GM12864 (cell line): ENCODE measurements around the gene MEF2C.

Experiments
- DNase-seq: peaks from one replicate; pipeline ENCODE4 v3.0.0-alpha.2; 2011; ENCODE audit warnings: low read depth
- H3K4me3 ChIP-seq: 2 replicates; pipeline ENCODE4 v1.5.1; 2011; ENCODE audit warnings: mild to moderate bottlenecking, low read depth, low read length, control low read depth
- TF ChIP-seq, protein P1 (sequence below): IDR thresholded peaks from 2 replicates; pipeline ENCODE4 v1.5.1; 2011; ENCODE audit warnings: low read depth, mild to moderate bottlenecking, moderate library complexity, low read length, control low read depth, inconsistent platforms; ENCODE audit errors: missing control alignments

Gene MEF2C

DNA sequence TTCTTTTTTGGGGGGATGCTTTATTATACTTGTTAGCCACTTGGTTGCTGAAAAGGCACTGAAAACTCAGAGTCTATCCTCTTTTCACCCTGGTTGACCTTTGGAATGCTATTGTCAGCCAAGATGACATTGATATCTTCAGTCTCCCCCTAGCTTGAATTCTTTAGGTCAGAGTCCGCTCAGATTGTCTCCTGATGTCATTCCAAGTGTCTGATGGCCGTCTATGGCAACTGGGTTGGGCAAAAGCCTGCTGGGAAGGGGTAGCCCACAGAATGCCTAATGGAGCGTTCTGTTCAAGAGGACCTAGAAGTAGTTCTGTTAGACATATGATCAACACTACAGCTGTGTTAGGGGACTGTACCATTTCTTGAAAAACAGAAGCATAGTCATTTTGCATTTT lies 9.7 kb upstream of the MEF2C start:
- no peak for DNase-seq
- TF ChIP-seq, protein P1, sequence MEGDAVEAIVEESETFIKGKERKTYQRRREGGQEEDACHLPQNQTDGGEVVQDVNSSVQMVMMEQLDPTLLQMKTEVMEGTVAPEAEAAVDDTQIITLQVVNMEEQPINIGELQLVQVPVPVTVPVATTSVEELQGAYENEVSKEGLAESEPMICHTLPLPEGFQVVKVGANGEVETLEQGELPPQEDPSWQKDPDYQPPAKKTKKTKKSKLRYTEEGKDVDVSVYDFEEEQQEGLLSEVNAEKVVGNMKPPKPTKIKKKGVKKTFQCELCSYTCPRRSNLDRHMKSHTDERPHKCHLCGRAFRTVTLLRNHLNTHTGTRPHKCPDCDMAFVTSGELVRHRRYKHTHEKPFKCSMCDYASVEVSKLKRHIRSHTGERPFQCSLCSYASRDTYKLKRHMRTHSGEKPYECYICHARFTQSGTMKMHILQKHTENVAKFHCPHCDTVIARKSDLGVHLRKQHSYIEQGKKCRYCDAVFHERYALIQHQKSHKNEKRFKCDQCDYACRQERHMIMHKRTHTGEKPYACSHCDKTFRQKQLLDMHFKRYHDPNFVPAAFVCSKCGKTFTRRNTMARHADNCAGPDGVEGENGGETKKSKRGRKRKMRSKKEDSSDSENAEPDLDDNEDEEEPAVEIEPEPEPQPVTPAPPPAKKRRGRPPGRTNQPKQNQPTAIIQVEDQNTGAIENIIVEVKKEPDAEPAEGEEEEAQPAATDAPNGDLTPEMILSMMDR = no peak
- H3K4me3 ChIP-seq = no peak overlapping the region

DNA sequence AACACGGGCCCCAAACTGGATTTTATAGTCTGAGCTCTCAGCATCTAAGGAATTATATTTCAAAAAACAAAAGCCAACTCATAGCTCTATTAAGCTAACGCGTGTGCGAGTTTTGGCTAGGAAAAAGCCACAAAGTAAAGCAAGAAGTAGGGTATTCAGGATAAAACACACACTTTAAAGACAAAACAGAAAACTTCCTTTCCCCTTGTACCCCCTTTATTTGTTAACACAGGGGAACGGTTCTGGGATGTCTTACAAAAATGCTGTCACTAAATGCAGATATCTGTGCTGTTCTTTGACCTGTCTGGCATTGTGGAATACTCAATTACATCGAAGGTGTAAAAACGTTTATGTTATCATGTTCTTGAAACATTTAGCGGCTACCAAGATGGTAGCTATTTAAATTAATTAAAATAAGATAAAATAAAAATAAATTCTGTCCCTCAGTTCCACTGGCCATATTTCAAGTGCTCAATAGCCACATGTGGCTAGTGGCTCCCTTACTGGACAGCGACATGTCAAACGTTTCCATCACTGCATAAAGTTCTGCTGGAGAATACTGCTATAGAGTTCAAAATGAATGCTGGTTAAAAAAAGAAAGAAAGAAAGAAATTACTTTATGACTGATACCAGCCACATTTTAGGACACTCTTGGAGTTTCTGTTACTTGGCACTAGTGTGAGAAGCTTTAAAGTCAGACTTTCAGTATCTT lies 7.2 kb upstream of the MEF2C start:
- H3K4me3 ChIP-seq = peak overlapping the region; percentile 65
- no peak for DNase-seq
- TF ChIP-seq, protein P1 = no peak

DNA sequence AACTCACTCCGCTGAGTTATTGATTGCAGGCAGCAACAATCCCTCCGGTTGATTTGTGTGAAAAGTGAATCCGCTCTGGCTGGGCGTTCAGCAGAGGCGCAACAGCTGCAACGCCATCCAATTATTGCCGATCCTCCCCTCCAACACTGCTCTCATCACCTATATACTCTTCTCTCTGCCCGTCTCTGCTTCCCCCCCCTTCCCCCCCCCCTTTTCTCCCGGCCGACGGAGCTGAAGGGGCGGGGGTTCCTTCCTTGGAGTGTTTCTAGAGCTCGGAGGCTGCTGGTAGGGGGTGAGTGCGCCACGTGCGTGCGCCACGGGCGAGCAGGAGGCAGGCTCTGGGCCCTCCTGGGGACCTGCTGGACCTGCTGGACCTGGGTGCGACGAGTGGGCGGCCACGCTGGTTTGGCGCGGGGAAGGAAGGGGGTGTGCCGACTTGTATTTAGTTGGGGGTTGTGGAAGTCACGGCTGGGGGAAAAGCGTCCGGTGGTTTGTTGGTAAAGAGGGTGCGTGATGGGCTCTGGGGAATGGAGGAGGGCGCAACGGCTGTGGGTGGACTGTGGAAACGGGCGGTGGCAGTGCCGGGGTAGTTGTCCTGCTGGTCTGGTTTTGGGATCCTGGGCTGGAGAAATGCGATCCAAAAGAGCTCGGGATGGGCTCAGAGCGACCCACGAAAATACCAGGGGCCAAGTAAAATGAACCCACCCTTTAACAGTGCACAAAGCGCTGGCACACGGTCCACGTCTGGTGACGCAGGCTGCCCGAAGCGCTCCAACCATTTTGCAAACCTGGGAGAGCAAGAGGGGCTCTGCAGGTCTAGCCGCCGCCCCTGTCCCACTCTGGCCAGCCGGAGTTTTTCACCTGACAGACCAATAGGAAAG lies 6.4 kb upstream of the MEF2C start:
- peak overlapping the region; percentile 65 for H3K4me3 ChIP-seq
- no peak for DNase-seq
- TF ChIP-seq, protein P1 = no peak

DNA sequence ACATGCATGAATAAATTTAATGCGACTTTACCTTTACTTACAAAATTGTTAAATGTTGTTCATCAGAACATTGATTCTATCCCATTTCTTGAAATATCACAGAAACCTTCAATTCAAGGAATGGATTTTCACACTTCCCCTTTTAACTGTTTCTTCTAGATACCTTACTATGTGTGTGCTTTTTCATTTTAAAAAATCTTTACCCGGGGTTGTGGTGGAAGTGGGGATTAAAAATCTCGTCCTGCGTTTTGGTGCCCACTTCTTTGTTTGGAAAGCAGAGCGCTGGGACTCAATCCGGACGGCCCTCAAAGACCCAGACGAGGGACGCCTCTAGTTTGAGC lies 5.8 kb upstream of the MEF2C start:
- TF ChIP-seq, protein P1 = no peak
- no peak for DNase-seq
- peak overlapping the region; percentile 65 for H3K4me3 ChIP-seq

DNA sequence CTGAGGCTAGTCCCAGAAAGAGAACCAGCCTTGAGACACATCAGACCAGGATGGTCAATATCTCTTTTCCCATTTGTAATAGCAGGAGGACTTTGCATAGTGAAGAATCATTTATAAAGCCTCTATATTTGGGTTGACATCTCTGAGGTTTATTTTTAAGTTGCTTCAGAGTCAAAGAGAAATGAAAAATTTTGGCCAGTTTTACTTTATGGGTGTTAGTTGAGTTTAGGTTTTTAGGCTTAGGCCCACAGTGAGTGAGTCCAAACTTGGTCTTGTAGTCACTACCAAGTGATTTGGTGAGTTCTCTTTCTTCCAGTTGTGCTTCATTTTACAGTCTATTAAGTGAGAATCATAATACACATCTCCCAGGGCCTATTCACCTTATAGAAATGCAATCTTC lies 5.3 kb upstream of the MEF2C start:
- no peak for DNase-seq
- peak overlapping the region; percentile 65; the same call in 1 of the 2 replicates for H3K4me3 ChIP-seq
- TF ChIP-seq, protein P1 = no peak

DNA sequence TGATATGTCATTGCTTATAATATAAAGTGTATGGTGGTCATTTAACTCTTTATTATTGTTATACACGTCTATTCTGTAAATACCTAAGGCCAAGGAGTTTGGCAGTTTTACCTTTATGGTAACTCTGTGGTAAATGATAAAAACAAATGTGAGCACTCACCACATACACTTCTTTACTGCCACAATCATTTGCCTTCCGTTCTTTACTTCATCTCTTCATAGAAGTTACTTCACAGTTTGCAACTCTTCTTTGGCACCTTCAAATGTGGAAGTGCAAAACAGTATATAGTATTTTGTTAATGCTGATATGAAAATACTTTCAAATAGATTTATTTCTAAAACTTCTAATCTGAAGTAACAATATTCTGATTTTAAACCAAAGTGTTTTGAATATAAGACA lies 4.4 kb upstream of the MEF2C start:
- no peak overlapping the region; the same call in 1 of the 2 replicates for H3K4me3 ChIP-seq
- TF ChIP-seq, protein P1 = no peak
- no peak for DNase-seq
